ENCODE results near the gene MCTP1.

Gene MCTP1

GRCh38 chr5:94945656-94946055, 339.2 kb downstream of the MCTP1 start:
- Histone ChIP-seq H3K27me3 (ENCODE audit: control insufficient read depth, insufficient read depth, low read length) (no peaks in the 10 kb centered on the region), H3K27ac (no peak overlapping the region), H3K4me1 (no peaks in the 10 kb centered on the region), H3K9ac (no peak overlapping the region), H3K9me3 (ENCODE audit: control insufficient read depth, low read length) (no peaks in the 10 kb centered on the region), H3K4me2 (ENCODE audit: low read length) (no peak overlapping the region), H3K4me3 (ENCODE audit: low read depth, low read length) (no peak overlapping the region), H3K36me3 (ENCODE audit: control insufficient read depth, insufficient read depth, low read length) (no peaks in the 10 kb centered on the region), H3K79me2 (no peaks in the 10 kb centered on the region), H2AFZ (no peak overlapping the region)
- TF ChIP-seq, protein P1, sequence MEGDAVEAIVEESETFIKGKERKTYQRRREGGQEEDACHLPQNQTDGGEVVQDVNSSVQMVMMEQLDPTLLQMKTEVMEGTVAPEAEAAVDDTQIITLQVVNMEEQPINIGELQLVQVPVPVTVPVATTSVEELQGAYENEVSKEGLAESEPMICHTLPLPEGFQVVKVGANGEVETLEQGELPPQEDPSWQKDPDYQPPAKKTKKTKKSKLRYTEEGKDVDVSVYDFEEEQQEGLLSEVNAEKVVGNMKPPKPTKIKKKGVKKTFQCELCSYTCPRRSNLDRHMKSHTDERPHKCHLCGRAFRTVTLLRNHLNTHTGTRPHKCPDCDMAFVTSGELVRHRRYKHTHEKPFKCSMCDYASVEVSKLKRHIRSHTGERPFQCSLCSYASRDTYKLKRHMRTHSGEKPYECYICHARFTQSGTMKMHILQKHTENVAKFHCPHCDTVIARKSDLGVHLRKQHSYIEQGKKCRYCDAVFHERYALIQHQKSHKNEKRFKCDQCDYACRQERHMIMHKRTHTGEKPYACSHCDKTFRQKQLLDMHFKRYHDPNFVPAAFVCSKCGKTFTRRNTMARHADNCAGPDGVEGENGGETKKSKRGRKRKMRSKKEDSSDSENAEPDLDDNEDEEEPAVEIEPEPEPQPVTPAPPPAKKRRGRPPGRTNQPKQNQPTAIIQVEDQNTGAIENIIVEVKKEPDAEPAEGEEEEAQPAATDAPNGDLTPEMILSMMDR (IDR thresholded peaks at IDR 0.05) = no peak

- TF ChIP-seq, protein P1 (IDR thresholded peaks at IDR 0.05) = no peak
- Histone ChIP-seq H3K4me1 (no peaks in the 10 kb centered on the region), H3K27ac (no peak overlapping the region), H3K79me2 (no peaks in the 10 kb centered on the region), H3K9ac (no peak overlapping the region), H3K4me2 (ENCODE audit: low read length) (no peak overlapping the region), H2AFZ (no peak overlapping the region), H3K9me3 (ENCODE audit: control insufficient read depth, low read length) (no peaks in the 10 kb centered on the region), H3K27me3 (ENCODE audit: control insufficient read depth, insufficient read depth, low read length) (no peaks in the 10 kb centered on the region), H3K36me3 (ENCODE audit: control insufficient read depth, insufficient read depth, low read length) (no peaks in the 10 kb centered on the region), H3K4me3 (ENCODE audit: low read depth, low read length) (no peak overlapping the region)
Observed at GRCh38 chr5:94944160-94944559, 340.7 kb downstream of the MCTP1 start.

DNA sequence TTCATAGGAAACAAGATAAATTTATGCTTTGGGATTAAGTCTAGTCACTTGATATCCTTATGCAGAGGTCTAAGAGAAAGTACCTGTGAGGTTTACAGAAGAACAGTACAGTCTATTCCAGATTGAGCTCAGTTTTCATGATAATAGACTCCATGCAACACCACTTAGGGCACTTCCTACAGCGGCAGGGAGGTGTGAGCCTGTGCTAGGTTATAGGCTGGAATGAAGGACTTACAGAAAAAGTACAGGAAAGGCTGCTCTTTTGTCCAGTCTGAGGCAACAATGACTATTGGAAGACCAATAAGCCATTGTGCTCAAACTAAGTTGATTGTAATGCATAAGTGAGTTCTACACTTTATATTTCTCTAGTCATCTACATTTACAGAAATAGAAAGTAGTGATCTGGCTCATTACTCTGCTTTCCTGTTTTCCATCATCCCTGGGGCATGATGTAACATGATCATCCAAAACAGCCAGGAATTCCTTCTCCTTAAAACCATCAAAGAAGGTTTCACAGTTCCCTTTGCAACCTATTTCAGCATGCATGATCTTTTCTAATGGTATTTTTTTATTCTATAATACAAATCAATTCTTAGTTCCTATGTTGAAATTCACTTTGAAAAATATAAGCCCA, 343.7 kb downstream of the MCTP1 start:
- Histone ChIP-seq H3K79me2 (no peaks in the 10 kb centered on the region), H2AFZ (no peak overlapping the region), H3K9me3 (ENCODE audit: control insufficient read depth, low read length) (no peaks in the 10 kb centered on the region), H3K4me2 (ENCODE audit: low read length) (no peak overlapping the region), H3K9ac (no peak overlapping the region), H3K4me1 (no peaks in the 10 kb centered on the region), H3K27ac (no peak overlapping the region), H3K4me3 (ENCODE audit: low read depth, low read length) (no peak overlapping the region), H3K36me3 (ENCODE audit: control insufficient read depth, insufficient read depth, low read length) (no peaks in the 10 kb centered on the region), H3K27me3 (ENCODE audit: control insufficient read depth, insufficient read depth, low read length) (no peaks in the 10 kb centered on the region)
- TF ChIP-seq, protein P1 (IDR thresholded peaks at IDR 0.05) = no peak

DNA sequence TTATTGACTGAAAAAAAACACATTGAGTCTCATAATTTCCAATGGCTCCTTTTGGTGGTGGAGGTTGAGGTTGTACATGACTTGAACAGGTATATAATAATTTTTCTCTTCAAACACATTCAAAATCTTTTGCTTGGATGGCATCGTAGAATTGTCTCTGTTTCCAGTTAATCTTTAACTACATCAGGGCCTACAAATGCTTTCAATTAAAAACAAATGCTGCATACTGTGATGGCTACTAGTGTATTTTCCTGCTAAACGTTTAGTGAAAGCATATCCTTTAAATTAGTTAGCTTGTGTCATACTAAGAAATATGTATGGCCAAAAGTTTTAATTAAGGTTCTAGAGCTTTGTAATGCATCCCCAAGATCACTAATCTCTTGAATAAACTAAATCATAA, 352.6 kb downstream of the MCTP1 start:
- H2AFZ ChIP-seq = no peak overlapping the region
- no peak overlapping the region for H3K9ac ChIP-seq
- no peaks in the 10 kb centered on the region for H3K27me3 ChIP-seq (ENCODE audit: control insufficient read depth, insufficient read depth, low read length)
- no peak overlapping the region for H3K27ac ChIP-seq
- TF ChIP-seq, protein P1 (IDR thresholded peaks at IDR 0.05) = no peak
- no peaks in the 10 kb centered on the region for H3K36me3 ChIP-seq (ENCODE audit: control insufficient read depth, insufficient read depth, low read length)
- H3K4me3 ChIP-seq (ENCODE audit: low read depth, low read length) = no peak overlapping the region
- no peaks in the 10 kb centered on the region for H3K4me1 ChIP-seq
- no peaks in the 10 kb centered on the region for H3K79me2 ChIP-seq
- no peak overlapping the region for H3K4me2 ChIP-seq (ENCODE audit: low read length)
- H3K9me3 ChIP-seq (ENCODE audit: control insufficient read depth, low read length) = no peaks in the 10 kb centered on the region

- H3K4me1 ChIP-seq = no peaks in the 10 kb centered on the region
- H3K36me3 ChIP-seq (ENCODE audit: control insufficient read depth, insufficient read depth, low read length) = no peaks in the 10 kb centered on the region
- TF ChIP-seq, protein P1 (IDR thresholded peaks at IDR 0.05) = no peak
- H3K4me3 ChIP-seq (ENCODE audit: low read depth, low read length) = no peak overlapping the region
- no peaks in the 10 kb centered on the region for H3K9me3 ChIP-seq (ENCODE audit: control insufficient read depth, low read length)
- no peaks in the 10 kb centered on the region for H3K27me3 ChIP-seq (ENCODE audit: control insufficient read depth, insufficient read depth, low read length)
- H2AFZ ChIP-seq = no peak overlapping the region
- H3K79me2 ChIP-seq = no peaks in the 10 kb centered on the region
- H3K4me2 ChIP-seq (ENCODE audit: low read length) = no peak overlapping the region
- H3K9ac ChIP-seq = no peak overlapping the region
- H3K27ac ChIP-seq = no peak overlapping the region
Observed at GRCh38 chr5:94928891-94929290, 356.0 kb downstream of the MCTP1 start.

All from parathyroid adenoma (tissue), 2 donors.